ENCODE measurements around the gene LRRC43. TPM values are rescaled to one million over a fixed set of nuclear protein-coding genes. Genes with fewer than 3 reads are reported as not detected.

LRRC43 gene
- total RNA-seq, 1 experiment from 2014 or later: 0.46 TPM

DNA sequence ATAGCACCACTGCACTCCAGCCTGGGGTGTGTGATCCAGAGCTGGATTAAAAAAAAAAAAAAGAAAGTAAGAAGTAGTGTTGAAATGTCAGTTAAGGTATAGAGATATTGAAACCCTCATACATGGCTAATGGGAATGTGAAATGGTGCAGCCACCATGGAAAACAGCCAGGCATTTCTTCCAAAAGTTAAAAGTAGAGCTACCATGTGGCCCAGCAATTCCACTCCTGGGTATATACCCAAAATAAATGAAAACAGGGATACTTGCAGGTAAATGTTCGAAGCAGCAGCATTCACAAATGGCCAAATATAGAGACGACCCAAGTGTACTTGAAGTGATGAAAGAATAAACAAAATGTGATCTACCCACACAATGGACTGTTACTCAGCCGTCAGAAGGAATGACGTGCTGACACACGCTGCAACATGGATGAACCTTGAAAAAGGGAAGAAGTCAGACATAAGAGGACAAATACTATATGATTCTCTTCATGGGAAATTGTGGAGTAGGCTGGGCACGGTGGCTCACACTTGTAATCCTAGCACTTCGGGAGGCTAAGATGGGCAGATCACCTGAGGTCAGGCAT, 24.1 kb upstream of the LRRC43 start:
- H3K9me3 Mint-ChIP-seq: no peaks in the 10 kb centered on the region
- no peaks in the 10 kb centered on the region for H3K36me3 Mint-ChIP-seq (ENCODE audit: insufficient read depth in 1 of 3, low read depth in 3 of 3)
- peaks cover 3% of the 10 kb centered on the region for H3K27me3 Mint-ChIP-seq (ENCODE audit: low read depth)

More for the DNA sequence above, 24.1 kb upstream of the LRRC43 start:
- no peak overlapping the region for H3K27ac ChIP-seq (ENCODE audit: insufficient read length, low read depth, low read length)
- H3K4me2 ChIP-seq (ENCODE audit: insufficient read depth, insufficient read length, low read length): no peak overlapping the region
- no peak overlapping the region for H4K91ac ChIP-seq (ENCODE audit: insufficient read length, low read depth, low read length)
- no peak overlapping the region for H2BK20ac ChIP-seq (ENCODE audit: low read depth, low read length, poor library complexity, severe bottlenecking)
- no peaks in the 10 kb centered on the region for H4K20me1 ChIP-seq (ENCODE audit: control insufficient read depth, insufficient read depth, insufficient read length)
- no peaks in the 10 kb centered on the region for H3K4me1 ChIP-seq (ENCODE audit: insufficient read depth, low read length)
- no peak overlapping the region for H3K4me3 Mint-ChIP-seq
- peaks cover 5% of the 10 kb centered on the region in 2 experiments for H3K4me1 Mint-ChIP-seq
- no peak overlapping the region for H4K5ac ChIP-seq (ENCODE audit: insufficient read length, low read depth, low read length)
- no peak overlapping the region for H4K8ac ChIP-seq (replicated peaks; ENCODE audit: insufficient read length, low read depth, low read length)
- H3K27me3 ChIP-seq (ENCODE audit: insufficient read depth, low read length): no peaks in the 10 kb centered on the region
- H2BK15ac ChIP-seq (ENCODE audit: low read depth, low read length): no peak overlapping the region
- no peak overlapping the region for H2BK12ac ChIP-seq (ENCODE audit: insufficient read length, low read depth, low read length)
- no peaks in the 10 kb centered on the region for H3K9me3 ChIP-seq (ENCODE audit: control insufficient read depth, low read depth, low read length)
- H3K14ac ChIP-seq (ENCODE audit: insufficient read depth, low read length): no peak overlapping the region
- H3T11ph ChIP-seq (ENCODE audit: low read length): no peak overlapping the region
- H3K79me1 ChIP-seq (ENCODE audit: insufficient read depth, low read depth, low read length, poor library complexity, severe bottlenecking): no peaks in the 10 kb centered on the region
- no peak overlapping the region for H3K9ac ChIP-seq (ENCODE audit: extremely low read depth, insufficient read length, low read length)
- H3K27ac Mint-ChIP-seq: no peak overlapping the region
- no peak overlapping the region for H3K18ac ChIP-seq (ENCODE audit: insufficient read length, low read depth, low read length)
- no peak overlapping the region for H2BK5ac ChIP-seq (ENCODE audit: insufficient read length, low read length)
- H3K56ac ChIP-seq (ENCODE audit: insufficient read length, low read depth, low read length): no peak overlapping the region
- DNase-seq: no peak
- TF ChIP-seq CTCF (conservative IDR thresholded peaks at IDR 0.05): no peak
- WGBS (ENCODE audit: extremely low coverage, insufficient read length, low lambda C conversion rate): no CpG with 5 or more reads among the region's 7 CpGs
- no peak overlapping the region for H2AFZ ChIP-seq (ENCODE audit: low read length)
- H2BK120ac ChIP-seq (ENCODE audit: low read depth, low read length, poor library complexity, severe bottlenecking): no peak overlapping the region
- no peak overlapping the region for H2AK5ac ChIP-seq (ENCODE audit: insufficient read length, low read length)
- H3K4ac ChIP-seq (ENCODE audit: low read depth, low read length): no peak overlapping the region
- no peaks in the 10 kb centered on the region for H3K79me2 ChIP-seq (ENCODE audit: insufficient read depth, low read length)
- no peak overlapping the region for H3K23ac ChIP-seq (ENCODE audit: insufficient read length, low read depth, low read length)
- no peaks in the 10 kb centered on the region for H3K23me2 ChIP-seq (ENCODE audit: insufficient read length, low read depth, low read length, poor library complexity, severe bottlenecking)
